ENCODE measurements around the gene SRGAP1.

- TF ChIP-seq CTCF (IDR thresholded peaks at IDR 0.05; ENCODE audit: borderline replicate concordance, extremely low read depth, low read length, poor library complexity, severe bottlenecking) (no peak), EZH2 (IDR thresholded peaks at IDR 0.05; ENCODE audit: borderline replicate concordance, low read depth, low read length, severe bottlenecking) (no peak)
These were observed 342.9 kb downstream of the SRGAP1 start for GRCh38 chr12:64187370-64187769.

Measured in DND-41 (cell line).